HG03196 (cell line): ENCODE data around the gene CDKN2D.

Experiments used
- ATAC-seq: cut with Tn5 transposase; IDR thresholded peaks from one replicate; pipeline ENCODE4 v1.9.1; 2021; ENCODE audit not compliant: unreplicated experiment

The CDKN2D gene

GRCh38 chr19:10521461-10522171 lies 47.2 kb downstream of the CDKN2D start:
- no peak for ATAC-seq

- no peak for ATAC-seq
Measured at GRCh38 chr19:10520652-10521318, 48.0 kb downstream of the CDKN2D start.

GRCh38 chr19:10519421-10519820 lies 49.4 kb downstream of the CDKN2D start:
- ATAC-seq, result no peak

DNA sequence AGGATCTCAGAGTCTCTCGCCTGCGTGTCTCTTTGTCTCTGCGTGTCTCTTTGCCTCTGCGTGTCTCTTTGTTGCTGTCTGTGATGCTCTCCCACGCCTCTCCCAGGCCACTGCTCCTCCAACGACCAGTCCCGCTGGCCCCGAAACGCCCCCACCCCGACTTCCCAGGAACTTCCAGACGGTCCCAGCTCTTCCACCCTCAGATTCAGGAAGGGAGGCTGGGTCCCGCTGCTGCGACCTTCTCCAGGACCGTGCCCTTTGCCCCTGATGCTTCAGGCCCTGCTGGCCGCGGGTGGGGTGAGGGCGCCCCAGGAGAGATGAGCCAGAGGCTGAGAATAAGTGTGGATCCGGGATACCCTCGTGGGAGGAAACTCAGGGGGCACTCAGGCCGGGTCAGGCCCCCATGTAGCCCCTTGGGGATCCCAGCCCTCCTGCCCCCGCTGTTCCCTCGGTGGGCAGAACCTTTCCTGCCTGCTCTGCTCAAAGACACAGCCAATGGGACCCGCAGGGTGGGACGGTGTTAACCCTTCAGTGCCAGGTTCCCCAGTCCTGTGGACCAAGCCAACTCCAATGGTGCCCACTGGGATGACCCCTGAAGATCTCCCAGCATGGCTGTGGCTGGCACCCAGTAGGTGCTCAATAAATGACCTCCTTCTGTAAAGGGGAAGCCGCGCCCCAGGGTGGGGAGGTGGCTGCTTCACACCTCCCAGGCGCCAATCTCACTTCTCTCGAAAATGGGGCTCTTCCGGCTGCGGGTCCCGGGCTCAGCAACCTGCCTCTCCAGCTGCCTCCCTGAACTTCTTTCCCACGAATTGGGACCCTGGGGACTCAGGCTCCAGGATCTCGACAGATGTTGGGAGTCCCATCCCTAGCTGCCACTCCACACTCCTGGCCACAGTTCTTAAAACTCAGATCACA lies 50.1 kb downstream of the CDKN2D start:
- ATAC-seq, result no peak

- no peak for ATAC-seq
Measured at GRCh38 chr19:10517760-10518443, 50.9 kb downstream of the CDKN2D start.

- ATAC-seq, result no peak
Measured at GRCh38 chr19:10517361-10517759, 51.4 kb downstream of the CDKN2D start, which contains the start of gene S1PR5. Gene S1PR5, minus strand, starts transcription at chr19:10517447. Its CDS starts 2,436 bp downstream, at chr19:10515011.

- no peak for ATAC-seq
Measured at GRCh38 chr19:10516671-10517286, 52.0 kb downstream of the CDKN2D start.
